ENCODE data around the gene TMEM150A. TPM values are rescaled to one million over a fixed set of nuclear protein-coding genes. Genes with fewer than 3 reads are reported as not detected.
"Not testable (repeated sequence)": the region's sequence is repeated elsewhere in the genome, so short reads cannot be mapped to it uniquely, and the experiment has no call there.

The TMEM150A gene
- total RNA-seq, 1 donor from 2014 or later = 8.5 TPM

DNA sequence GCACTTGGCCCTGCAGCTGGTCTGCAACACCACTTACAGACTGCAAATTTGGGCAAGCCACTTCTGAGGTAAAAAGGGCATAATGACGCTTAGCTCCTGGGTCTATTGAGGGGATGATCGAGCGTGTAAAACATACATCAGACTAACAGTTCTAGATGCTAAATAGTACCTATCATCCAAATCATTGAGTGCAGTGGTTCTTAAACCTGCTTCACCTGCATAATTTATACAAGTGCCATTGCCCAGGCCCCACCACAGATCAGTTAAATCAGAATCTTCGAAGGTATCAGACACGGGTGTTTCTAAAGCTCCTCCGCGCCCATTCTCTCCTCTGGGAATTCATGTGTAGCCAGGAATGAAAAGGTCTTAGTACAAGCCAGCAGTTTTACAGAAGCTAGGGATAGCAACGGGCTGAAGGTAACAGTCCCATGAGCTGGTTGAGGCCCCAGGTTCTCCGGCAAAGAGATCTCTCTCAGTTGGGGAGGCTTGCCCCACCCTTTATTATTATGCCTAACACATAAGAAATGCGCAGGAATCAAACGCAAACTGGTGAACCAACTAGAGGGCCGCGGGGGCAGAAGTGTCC, 7.7 kb downstream of the TMEM150A start:
- no peak for DNase-seq (ENCODE audit: low read depth, low spot score)

DNA sequence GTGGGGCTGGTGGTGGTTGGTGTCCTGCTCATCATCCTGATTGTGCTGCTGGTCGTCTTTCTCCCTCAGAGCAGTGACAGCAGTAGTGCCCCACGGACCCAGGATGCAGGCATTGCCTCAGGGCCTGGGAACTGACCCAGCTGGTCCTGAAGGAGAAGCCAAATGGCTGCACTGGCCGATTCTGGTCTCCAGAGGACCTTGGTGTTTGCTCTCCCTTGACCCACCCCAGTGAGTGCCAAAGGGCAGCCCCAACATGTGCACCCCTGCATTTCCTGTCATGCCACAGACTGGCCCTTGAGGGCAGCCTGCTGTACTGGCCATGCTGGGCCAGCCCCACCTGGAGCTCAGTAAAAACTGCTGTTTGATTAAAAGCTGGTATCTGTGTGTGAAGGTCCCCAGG, 9.5 kb downstream of the TMEM150A start:
- DNase-seq (ENCODE audit: low read depth, low spot score) = no peak

DNA sequence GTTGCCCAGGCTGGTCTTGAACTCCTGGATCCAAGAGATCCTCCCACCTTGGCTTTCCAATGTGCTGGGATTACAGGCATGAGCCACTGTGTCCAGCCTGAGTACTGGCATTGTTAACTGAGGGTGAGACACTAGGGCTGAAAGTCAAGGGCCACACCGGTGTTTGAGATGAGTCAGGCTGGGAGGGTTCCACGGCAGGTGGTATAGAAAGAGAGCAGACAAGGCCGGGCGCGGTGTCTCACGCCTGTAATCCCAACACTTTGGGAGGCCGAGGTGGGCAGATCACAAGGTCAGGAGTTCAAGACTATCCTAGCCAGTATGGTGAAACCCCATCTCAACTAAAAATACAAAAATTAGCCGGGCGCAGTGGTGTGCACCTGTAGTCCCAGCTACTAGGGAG, 10.2 kb downstream of the TMEM150A start:
- not testable (repeated sequence) for DNase-seq (ENCODE audit: low read depth, low spot score)

DNA sequence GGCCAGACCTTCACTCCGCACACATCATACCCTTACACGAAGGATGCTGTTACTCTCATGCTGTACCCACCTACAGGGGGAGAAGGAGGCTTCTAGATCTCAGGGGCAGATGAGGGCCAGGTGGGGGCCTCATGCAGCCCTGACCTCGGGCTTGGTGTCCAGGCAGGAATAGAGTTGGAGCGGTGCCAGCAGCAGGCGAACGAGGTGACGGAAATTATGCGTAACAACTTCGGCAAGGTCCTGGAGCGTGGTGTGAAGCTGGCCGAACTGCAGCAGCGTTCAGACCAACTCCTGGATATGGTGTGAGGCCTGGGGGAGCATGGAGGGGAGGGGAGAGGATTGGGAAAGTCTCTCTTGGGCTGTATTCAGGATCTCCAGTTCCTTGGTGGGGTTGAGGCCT, 10.9 kb downstream of the TMEM150A start:
- no peak for DNase-seq (ENCODE audit: low read depth, low spot score)

DNA sequence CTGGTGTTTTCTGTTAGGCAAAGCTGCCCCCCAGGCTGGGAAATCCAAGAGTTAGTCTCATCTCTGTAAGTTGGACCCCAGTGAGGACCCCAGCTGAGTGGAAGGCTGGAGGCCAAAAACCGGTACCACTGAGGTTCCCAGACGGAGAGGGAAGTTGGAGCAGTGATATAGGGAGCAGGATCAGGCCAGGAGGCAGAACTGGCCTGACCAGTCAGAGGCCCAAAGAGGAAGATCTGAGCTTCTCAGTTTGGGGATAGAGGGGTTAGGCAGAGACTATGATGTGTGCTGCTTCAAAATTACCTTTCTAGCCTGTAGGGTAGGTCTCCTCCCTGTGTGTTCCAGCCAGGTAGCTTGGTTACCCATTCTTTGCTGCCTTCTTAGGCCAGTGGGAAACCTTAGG, 11.5 kb downstream of the TMEM150A start:
- no peak for DNase-seq (ENCODE audit: low read depth, low spot score)

DNA sequence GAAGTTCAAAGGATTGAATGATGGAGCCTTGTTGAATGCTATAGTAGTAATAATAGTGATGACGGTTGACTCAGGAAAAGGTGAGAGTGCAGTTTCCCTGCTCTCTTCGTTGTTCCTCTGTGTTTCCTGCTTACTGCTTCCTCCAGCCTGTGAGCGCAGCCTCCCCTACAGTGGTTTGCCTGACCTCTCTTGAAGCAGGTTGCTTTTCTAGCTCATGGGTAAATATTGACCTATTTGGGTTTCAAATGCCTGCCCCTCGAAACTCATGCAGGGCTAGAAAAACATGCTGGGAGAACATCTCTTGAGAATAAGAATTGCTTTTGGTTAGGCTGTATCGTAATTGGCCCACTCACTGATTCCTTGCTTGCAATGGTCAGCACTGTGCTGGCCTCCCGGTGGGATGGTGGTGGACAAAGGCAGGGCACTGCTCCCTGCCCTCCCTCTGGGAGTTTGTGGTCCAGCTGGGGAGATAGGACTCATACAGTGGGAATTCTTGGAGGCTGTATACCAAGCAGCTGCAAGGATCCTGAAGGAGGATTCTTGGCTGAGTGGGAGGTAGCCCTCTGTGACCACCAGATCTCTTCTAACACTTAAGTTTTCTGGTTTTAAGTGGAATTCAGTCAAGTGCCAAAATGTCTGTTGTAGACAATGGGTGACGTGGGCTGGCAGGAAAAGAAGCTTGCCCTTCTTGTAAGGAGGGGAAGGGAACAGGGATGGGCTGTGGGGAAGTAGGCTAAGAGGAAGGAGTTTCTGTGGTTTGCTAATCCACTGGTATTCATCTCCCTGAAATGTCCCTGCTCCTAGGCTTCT, 12.3 kb downstream of the TMEM150A start:
- peak; percentile 82 for DNase-seq (ENCODE audit: low read depth, low spot score)

DNA sequence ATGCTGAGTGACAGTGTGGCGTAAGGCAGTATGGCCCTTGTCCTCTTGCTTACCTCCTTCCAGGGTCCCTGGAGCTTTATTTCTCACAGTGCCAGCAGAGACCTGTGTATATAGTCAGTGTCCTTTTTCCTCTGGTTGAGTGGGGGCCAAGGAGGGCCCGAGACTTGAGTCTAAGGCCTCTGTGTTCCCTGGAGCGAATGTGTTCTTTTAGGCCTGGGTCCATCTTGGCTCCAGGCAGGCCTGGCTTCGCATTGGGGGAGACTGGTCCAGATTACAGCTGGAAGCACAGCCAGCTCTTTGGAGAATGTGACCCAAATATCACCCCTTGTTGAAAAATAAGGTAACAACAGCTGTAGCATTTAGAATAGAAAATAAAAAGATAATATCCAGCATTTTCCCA, 13.3 kb downstream of the TMEM150A start:
- DNase-seq (ENCODE audit: low read depth, low spot score) = no peak

DNA sequence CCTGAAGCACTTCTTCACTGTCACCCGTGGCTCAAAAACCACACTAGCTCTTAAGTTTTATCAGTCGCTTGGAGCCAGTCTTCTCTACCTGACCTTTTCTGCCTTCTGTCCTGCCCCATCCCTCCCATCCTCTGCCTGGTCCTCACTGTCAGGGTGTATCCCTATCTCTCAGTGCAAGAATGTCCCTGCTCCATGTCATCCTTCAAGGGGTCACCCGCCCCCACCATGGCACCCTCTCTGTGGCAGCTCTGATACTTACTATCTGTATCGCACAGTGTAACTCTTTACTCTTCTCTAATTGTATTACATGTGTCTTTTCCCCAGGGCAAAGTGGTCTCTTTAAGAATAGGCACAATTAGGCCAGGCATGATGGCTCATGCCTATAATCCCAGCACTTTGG, 13.9 kb downstream of the TMEM150A start:
- no peak for DNase-seq (ENCODE audit: low read depth, low spot score)

DNA sequence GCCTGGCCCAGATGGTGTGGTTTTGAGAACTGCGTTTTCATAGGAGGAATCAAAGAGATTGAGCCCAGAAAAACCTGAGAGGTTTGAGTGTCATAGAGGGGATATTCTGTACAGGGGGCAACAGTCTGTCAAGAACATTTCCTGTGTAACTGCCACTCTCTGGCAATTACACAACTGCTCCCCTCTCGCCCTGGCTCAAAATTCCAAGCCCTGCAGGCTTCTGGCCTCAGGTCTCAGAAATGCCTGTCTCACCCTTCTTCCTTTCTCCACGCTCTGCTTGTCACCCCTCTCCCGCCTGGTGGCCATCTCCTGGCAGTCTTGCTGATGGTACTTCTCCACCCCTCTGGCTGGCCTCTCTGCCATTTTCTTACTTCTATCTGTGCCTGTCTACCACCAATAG, 14.3 kb downstream of the TMEM150A start:
- no peak for DNase-seq (ENCODE audit: low read depth, low spot score)

DNA sequence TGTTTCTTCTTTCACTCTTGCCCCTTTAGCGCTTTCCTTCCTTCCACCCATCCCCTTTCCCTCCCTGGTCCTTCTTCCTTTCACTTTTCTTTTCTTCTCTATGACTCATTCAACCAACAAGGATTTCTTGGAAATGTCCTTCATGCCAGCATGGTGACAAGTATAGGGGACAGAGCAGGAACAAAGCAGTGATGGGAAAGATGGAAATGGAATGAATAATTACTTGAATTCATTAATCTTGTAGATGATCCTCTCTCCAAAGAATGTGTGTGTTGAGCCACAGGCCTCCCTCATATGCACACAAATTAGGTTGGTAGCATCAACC, 16.8 kb downstream of the TMEM150A start:
- DNase-seq (ENCODE audit: low read depth, low spot score) = no peak

DNA sequence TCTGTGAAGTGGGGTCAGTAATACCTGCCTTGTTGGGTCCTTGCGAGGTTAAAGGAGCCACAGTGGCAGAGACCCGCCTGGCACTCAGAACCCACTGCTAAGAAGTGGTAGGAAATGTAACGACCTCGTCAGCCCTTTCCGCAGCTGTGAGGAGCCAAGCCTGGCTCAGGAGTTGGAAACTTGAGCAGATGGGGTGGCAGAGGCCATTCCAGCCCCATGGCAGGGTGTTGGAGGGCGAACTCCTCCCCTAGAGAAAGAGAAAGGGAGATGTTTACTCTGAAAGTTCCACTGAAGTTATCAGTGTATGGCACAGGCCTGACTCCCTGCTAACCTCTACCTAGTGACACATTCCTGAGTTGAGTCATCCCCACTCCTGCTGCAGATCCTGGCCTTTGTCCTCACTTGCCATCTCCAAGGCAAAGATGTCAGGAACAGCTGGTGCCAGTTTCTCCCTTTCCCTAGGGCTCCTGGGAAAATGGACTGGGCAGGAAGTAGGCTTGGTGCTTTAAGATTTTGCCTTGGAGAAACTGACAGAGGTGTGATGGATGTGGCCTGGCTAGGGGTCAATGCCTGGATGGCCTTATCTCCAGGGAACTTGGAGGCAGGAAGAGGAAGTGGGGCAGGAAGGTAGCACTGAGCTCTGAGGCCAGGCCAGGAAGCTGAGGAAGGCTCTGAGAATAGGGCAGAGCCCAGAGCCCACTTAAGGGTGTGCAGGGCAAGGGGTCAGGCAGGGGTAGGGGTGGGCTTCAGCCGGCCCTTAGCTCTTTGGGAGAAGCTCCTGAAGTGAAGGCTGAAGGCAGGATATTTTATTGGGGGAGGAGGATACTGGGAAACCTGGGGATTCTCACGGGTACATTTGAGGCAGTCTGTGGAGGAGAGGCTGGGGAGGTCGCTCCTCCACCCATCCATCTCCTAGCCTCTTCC, 17.4 kb downstream of the TMEM150A start:
- peak; percentile 69 for DNase-seq (ENCODE audit: low read depth, low spot score)

DNA sequence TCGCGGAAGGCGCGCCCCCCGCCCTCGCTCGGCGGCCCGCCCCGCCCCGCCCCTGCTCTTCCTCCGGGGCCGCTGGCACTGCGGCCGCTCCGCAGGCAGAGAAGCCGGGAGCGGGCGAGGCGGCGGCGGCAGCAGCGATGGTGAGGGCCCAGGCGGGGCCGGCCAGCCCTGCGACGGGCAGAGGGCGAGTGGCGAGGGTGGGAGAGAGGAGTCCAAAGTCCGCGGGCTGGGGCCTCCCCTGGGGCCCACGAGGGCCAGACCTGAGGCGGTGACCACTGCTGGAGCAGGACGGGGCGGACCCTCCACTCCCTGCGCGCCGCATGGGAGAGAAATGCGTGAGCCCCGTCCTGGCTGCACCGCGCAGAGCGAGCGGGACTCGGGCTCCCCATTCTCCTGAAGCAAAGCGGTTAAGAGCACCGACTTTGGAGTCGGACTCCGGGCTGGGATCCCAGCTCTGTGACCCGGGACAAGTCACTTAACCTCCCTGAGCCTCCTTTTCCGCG, 18.1 kb downstream of the TMEM150A start, which contains the start of gene VAMP5:
Gene VAMP5, plus strand, starts transcription at position 78 of the 503 bp plus-strand sequence. Its CDS starts 60 bp downstream, at position 138.
- DNase-seq (ENCODE audit: low read depth, low spot score) = no peak

DNA sequence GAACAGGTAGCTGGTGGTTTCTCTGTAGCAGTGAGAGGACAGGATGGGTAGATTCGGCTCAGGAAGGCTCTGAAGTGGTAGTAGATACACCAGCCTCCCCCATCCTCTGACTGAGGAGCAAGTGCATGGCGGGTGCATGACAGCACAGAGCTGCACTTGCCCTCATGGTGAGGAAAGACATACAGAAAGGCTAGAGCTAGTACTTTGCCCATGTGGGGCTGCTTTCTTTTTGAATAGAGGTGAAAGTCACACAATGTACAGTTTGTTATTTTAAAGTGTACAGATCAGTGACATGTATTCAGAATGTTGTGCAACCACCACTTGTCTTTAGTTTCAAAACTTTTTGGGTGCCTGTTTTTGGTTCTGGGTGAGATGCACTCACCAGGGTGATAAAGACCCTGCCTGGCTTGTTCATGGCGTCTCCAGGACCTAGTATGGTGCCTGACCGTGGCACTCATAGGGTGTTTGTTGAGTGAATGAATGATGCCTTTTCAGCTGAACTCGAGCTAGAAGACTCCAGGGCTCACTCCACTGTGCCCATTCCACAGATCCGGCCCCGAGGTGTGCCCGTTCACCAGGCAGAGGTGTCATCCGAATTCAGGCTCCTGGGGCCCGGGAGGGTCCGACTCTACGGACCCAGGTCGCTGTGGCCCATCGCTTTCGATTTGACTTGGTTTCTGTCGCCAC, 18.7 kb downstream of the TMEM150A start:
- no peak for DNase-seq (ENCODE audit: low read depth, low spot score)

DNA sequence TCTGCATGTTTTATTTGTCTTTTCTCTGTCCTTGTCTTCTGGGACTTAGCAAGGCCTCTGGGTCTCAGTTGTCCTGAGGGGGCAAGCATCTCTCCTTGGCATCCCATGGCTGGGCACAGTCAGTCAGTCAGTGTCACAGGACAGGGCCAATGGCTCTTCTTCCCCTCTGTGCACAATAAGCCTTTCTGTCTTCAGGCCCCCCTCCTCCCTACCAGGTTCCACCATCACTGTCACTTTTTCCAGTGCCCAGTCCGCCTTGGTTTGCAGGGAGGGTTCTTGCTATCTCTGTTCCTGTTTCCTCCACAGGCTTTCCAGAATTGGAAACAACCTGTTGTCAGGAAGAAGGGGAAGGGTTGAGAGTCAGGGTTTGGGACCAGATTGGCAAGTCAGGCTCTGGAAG, 20.0 kb downstream of the TMEM150A start:
- no peak for DNase-seq (ENCODE audit: low read depth, low spot score)

DNA sequence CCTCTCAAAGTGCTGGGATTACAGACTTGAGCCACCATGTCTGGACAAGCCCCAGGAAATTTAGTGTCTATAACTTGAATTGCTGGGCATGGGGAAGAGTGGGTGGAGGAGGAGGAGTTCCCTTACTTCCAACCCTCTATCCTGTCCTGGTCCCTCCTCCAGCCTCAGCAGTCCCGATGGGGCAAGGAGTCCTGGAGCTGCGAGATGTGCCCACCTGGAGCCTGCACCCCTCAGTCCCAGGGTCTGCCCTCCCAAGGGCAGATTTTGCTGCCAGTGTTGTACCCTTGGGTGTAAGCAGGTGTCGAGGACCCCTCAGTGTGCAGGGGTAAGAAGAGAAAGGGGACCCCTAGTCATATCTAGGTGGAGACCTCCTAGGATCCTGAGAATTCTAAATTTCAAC, 22.3 kb downstream of the TMEM150A start:
- DNase-seq (ENCODE audit: low read depth, low spot score) = no peak

DNA sequence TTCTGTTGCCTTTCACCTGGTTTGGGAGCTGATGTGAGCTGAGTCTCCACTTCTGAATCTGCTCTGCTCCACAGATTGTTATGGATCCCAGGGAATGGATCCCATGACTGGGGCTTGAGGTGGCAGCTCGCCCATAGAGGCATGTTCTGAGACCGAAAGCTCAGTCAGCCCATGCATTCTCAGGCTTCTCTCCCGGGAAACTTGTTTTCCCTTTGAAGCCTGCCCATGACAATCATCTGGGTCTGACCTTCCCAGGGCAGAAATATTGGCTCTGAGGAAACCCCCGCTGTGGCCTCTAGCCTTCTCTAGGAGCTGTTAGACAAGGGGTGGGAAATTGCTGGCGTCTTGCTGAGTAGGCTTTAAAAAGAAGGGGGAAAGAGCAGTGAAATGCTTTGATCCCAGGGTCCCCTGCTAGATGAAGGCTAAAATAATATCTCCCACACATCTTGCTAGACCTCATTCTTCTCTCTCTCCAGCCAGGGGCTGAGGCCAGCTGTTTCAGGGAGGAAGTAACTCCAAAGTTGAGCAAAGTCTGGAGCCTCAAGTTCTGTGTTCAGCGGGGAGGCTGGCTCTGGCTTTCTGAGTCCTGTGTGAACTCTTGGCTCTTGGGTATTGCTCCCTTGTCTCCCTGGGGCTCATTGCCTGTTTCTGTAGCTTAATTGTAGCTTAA, 23.1 kb downstream of the TMEM150A start:
- DNase-seq (ENCODE audit: low read depth, low spot score) = no peak

DNA sequence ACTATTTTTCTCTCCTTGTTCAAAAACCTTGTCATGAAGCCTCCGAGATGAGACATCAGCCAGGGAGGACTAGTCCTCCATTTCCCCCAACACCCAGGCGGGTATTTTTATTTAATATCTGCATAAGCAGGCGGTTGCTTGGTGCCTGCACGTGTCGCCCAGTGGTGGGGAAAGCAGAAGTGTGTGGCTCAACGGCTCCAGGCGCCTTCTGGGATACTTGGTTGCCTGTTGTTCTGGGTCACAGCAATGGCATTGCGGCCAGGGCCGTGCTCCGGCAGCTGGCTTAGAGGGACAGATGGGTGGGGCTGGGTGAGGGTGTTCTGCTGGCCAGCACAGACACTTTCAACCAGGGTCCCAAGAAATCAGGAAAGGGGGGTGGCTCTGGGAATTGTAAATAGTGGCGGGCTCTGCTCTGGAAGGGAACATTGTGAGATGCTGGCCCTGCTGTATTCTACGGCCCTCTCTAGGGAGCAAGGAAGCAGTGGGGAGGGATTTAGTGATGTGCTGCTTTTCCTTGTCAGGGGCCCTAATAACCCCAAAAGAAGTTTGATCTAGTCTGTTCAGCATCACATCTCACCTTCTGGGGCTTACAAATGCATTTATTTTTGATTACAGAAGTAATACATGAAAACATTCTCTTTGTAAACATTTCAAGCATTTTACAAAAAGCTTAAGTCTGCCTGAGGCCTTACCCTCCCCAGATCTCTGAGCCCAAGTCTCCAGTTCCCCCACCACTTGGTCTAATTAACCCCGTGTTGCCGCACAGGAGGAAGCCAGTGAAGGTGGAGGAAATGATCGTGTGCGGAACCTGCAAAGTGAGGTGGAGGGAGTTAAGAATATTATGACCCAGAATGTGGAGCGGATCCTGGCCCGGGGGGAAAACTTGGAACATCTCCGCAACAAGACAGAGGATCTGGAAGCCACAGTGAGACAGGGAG, 24.0 kb downstream of the TMEM150A start:
- no peak for DNase-seq (ENCODE audit: low read depth, low spot score)

DNA sequence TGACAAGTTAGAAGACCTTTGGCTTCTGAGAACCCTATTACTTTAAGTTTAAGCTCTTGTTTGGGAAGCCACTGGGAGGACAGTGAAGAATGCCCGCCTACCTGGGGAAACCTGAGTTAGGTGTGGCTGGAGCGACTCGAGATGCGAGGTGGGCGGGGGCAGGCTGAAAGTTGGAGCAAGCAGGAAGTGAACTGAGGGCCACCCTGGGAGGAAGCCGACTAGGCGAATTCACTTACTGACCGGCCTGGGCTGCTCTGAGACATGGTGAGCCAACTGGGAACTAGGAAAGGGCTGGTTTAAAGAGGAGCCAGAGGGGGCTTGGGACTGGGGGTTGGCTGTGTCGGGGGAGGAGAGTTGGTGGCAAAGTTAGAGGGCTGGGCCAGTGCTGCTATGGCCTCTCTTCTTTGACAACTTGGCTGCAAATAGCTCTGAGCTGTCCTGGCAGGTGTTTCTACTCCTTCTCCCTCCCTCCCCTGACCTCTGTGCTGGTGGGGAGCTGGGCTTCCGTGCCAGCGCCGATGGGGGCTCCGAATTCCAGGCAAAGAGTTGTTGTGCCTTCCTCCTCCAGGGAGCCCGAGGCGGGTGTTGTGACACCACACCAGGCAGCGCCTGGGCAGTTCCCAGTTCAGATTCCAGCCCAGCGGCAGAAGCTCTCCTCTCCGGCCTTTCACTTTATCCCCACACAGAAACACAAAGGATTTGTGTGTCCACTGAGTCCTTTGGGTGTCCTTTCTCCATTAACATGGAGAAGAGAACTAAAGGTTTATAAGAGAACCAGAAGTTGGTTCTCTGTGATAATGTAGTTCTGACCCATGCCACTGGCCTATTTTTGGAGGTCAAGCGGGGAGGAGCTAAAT, 24.9 kb downstream of the TMEM150A start, which contains the start of gene VAMP8:
Gene VAMP8, plus strand, starts transcription at position 201 of the 857 bp plus-strand sequence. Its CDS starts 61 bp downstream, at position 262.
- DNase-seq (ENCODE audit: low read depth, low spot score) = no peak

DNA sequence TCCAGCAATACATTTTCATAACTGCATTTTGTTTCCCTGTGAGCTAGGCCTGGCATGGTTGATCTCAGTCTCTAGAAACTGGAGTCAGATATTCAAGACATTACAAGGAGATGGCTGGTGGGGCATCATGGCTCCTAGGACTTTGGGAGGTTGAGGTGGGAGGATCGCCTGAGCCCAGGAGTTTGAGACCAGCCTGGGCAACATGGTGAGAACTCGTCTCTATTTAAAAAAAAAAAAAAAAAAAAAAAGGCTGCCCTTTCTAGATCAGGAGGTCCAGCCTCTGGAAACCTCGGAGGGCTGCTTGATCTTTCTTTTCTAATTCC, 25.5 kb downstream of the TMEM150A start:
- no peak for DNase-seq (ENCODE audit: low read depth, low spot score)

Data from pulmonary artery endothelial cell (primary cell).